SK-N-MC (cell line): ENCODE data around the gene ZNF8.
A peak's percentile ranks its signal among the peaks of the same experiment; 100 is the strongest.
"Not testable (repeated sequence)": the region's sequence is repeated elsewhere in the genome, so short reads cannot be mapped to it uniquely, and the experiment has no call there.

ENCODE experiments used
- DNase-seq: peaks from one replicate; pipeline ENCODE4 v3.0.0-alpha.2; 2011; ENCODE audit warnings: low read depth, low spot score
- H3K27ac ChIP-seq: fragments of 200-600 bp; sonication (generic); 2 replicates; pipeline ENCODE4 v1.5.1; 2016; ENCODE audit warnings: mixed run types
- H3K36me3 ChIP-seq: fragments of 200-600 bp; sonication (generic); 2 replicates; pipeline ENCODE4 v1.6.1; 2017; ENCODE audit warnings: antibody characterized with exemption, low read length, mixed read lengths; ENCODE audit not compliant: insufficient read depth
- H3K4me3 ChIP-seq: fragments of 200-600 bp; sonication (generic); 2 replicates; pipeline ENCODE4 v1.5.1; 2016
- H3K9ac ChIP-seq: fragments of 200-600 bp; sonication (generic); 2 replicates; pipeline ENCODE4 v1.8.0; 2017; ENCODE audit warnings: mixed run types, mixed read lengths; ENCODE audit not compliant: insufficient read length
- H3K9me3 ChIP-seq: fragments of 200-600 bp; sonication (generic); 2 replicates; pipeline ENCODE4 v1.6.1; 2017; ENCODE audit warnings: low read depth, mild to moderate bottlenecking, antibody characterized with exemption, low read length, moderate library complexity, mixed read lengths
- EZH2 ChIP-seq: fragments of 200-600 bp; sonication (generic); IDR thresholded peaks from one replicate; pipeline ENCODE4 v1.6.1; 2017; ENCODE audit warnings: antibody characterized with exemption
- FOXP2 ChIP-seq: optimal IDR thresholded peaks from 2 replicates; pipeline ENCODE3; 2011; ENCODE audit warnings: mild to moderate bottlenecking, moderate library complexity; ENCODE audit not compliant: insufficient read depth; ENCODE audit errors: extremely low read length, control extremely low read depth
- POLR2AphosphoS5 ChIP-seq: IDR thresholded peaks from 2 replicates; pipeline ENCODE4 v1.6.1; 2012; ENCODE audit warnings: mild to moderate bottlenecking, low read depth, low read length, borderline replicate concordance

The ZNF8 gene

GRCh38 chr19:58304748-58305064, 26.0 kb downstream of the ZNF8 start:
- no peaks in the 10 kb centered on the region for H3K9me3 ChIP-seq
- H3K9ac ChIP-seq: peak overlapping the region; percentile 46
- DNase-seq: no peak
- peak overlapping the region; percentile 97 for H3K4me3 ChIP-seq
- H3K36me3 ChIP-seq: peaks cover 55% of the 10 kb centered on the region
- TF ChIP-seq POLR2AphosphoS5 (no peak), FOXP2 (no peak), EZH2 (no peak)
- peak overlapping the region; percentile 78 for H3K27ac ChIP-seq

- no peaks in the 10 kb centered on the region for H3K9me3 ChIP-seq
- peak; percentile 78 for DNase-seq
- TF ChIP-seq POLR2AphosphoS5 (peak; percentile 94), FOXP2 (no peak)
- peak within 1 kb of the TSS; percentile 97 for H3K4me3 ChIP-seq
- peak within 1 kb of the TSS; percentile 88 for H3K9ac ChIP-seq
- H3K27ac ChIP-seq: peak within 1 kb of the TSS; percentile 78
- H3K36me3 ChIP-seq: peaks cover 54% of the 10 kb centered on the region
Measured at GRCh38 chr19:58305065-58305931, 26.5 kb downstream of the ZNF8 start, which contains the start of gene ERVK3-1. ERVK3-1 (plus strand) TSS chr19:58305377; CDS start chr19:58312169, 6,792 bp downstream.

- H3K27ac ChIP-seq: peak overlapping the region; percentile 43; the same call in 1 of the 2 replicates
- H3K9ac ChIP-seq: peak overlapping the region; percentile 88
- no peaks in the 10 kb centered on the region for H3K9me3 ChIP-seq
- DNase-seq: no peak
- H3K36me3 ChIP-seq: peaks cover 47% of the 10 kb centered on the region
- TF ChIP-seq EZH2: no peak
- no peak for TF ChIP-seq POLR2AphosphoS5
- no peak for TF ChIP-seq FOXP2
- H3K4me3 ChIP-seq: peak overlapping the region; percentile 97
Measured at GRCh38 chr19:58305932-58306323, 27.2 kb downstream of the ZNF8 start.

- Histone ChIP-seq H3K27ac (no peak overlapping the region), H3K9ac (no peak overlapping the region), H3K36me3 (peaks cover 57% of the 10 kb centered on the region), H3K4me3 (no peak overlapping the region), H3K9me3 (no peaks in the 10 kb centered on the region)
- TF ChIP-seq POLR2AphosphoS5 (no peak), EZH2 (no peak), FOXP2 (no peak)
- DNase-seq: no peak
Measured at GRCh38 chr19:58307736-58308135, 29.0 kb downstream of the ZNF8 start.

- H3K27ac ChIP-seq, DNase-seq, H3K9me3 ChIP-seq, H3K4me3 ChIP-seq, H3K9ac ChIP-seq: not testable (repeated sequence)
- H3K36me3 ChIP-seq: peaks cover 79% of the 10 kb centered on the region
Measured at GRCh38 chr19:58310685-58311084, 31.9 kb downstream of the ZNF8 start.

- Histone ChIP-seq H3K27ac (no peak overlapping the region), H3K9ac (no peak overlapping the region), H3K4me3 (no peak overlapping the region), H3K36me3 (peaks cover 76% of the 10 kb centered on the region), H3K9me3 (no peaks in the 10 kb centered on the region)
- no peak for TF ChIP-seq EZH2
- TF ChIP-seq POLR2AphosphoS5: no peak
- TF ChIP-seq FOXP2: no peak
- no peak for DNase-seq
Measured at GRCh38 chr19:58311345-58311865, 32.6 kb downstream of the ZNF8 start.

GRCh38 chr19:58315580-58315979, 36.8 kb downstream of the ZNF8 start:
- Histone ChIP-seq H3K9ac (no peak overlapping the region), H3K36me3 (peaks cover 38% of the 10 kb centered on the region), H3K4me3 (no peak overlapping the region), H3K9me3 (no peaks in the 10 kb centered on the region), H3K27ac (no peak overlapping the region)
- no peak for DNase-seq
- TF ChIP-seq POLR2AphosphoS5 (no peak), FOXP2 (no peak), EZH2 (no peak)

- Histone ChIP-seq H3K27ac (no peak overlapping the region), H3K36me3 (peaks cover 23% of the 10 kb centered on the region), H3K9me3 (no peaks in the 10 kb centered on the region), H3K9ac (no peak overlapping the region), H3K4me3 (no peak overlapping the region)
- TF ChIP-seq POLR2AphosphoS5 (no peak), FOXP2 (no peak), EZH2 (no peak)
- DNase-seq: peak; percentile 34
Measured at GRCh38 chr19:58317476-58318072, 38.8 kb downstream of the ZNF8 start.
